HG02981 (cell line): ENCODE measurements around the gene HTR3A.

Source experiments
- ATAC-seq: cut with Tn5 transposase; IDR thresholded peaks from one replicate; pipeline ENCODE4 v1.9.1; 2021; ENCODE audit warnings: mild to moderate bottlenecking, moderate library complexity; ENCODE audit not compliant: unreplicated experiment

Gene HTR3A

DNA sequence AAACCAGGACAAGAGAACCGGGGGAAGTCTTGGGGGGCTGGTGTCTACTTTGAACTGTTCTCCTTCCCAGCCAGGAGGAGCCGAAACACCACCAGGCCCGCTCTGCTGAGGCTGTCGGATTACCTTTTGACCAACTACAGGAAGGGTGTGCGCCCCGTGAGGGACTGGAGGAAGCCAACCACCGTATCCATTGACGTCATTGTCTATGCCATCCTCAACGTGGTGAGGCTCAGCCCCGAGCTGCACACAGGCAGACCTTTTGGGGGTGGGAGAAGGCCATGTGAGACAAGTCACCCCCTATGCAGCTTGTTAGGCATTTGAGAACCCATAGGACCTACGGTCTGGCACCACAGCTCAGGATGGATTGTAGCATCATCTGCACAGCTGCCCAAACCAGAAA is 2.8 kb downstream of the HTR3A start:
- ATAC-seq: no peak

DNA sequence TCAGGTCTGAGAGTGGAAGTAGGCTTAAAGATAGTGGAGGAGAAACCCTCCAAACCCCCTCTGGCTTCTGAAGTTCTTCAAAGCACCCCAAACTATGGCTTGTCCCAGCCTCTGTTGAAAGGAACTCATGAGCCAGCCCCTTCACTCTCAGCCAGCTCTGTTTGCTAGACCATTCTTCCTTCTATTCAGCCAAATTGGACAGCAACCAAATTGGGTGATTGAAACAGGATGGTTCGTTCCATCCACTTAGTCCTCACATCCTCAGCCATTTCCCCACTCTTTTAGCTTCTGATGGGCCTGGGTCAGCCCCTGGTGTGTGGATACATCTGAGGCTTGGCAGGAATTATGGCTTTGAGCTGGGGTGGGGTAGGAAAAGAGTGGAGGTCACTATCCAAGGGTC is 4.5 kb downstream of the HTR3A start:
- no peak for ATAC-seq

DNA sequence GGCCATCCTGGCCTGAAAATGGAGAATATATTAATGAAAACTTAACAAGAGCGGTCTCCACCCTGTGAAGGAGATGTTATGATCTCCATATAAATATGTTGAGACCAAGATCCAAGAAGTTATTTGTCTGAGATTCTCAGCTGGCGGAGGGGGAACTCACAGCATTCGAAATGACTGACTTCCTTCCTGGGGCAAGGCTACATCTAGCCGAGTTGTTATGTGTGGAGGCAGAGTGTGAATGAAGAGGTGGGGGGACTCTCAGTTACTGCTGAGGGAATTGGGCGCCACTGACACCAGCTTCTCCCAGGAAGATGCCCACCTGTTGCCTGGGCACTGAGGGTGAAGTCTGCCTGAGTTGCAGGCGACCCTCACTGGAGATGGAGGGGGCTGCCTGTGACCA is 5.9 kb downstream of the HTR3A start:
- no peak for ATAC-seq

DNA sequence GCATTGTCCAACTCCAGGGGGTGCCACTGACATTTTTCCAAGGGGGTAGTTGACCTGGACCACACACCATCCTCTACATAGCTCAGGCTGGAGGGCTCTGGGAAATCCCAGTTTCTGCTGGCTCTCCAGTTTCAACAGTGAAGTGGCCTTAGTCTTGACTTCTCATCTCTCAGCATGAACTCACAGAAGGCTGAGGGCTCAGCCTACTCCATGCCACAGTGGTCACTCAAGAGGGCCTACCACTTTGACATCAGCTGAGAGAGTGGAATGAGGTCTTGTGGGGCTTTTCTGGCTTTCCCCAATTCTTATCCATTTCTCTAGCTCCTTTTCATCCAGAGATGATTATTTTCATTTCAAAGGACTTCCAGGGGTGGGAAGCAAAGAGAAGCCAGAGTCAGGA is 7.4 kb downstream of the HTR3A start:
- no peak for ATAC-seq

DNA sequence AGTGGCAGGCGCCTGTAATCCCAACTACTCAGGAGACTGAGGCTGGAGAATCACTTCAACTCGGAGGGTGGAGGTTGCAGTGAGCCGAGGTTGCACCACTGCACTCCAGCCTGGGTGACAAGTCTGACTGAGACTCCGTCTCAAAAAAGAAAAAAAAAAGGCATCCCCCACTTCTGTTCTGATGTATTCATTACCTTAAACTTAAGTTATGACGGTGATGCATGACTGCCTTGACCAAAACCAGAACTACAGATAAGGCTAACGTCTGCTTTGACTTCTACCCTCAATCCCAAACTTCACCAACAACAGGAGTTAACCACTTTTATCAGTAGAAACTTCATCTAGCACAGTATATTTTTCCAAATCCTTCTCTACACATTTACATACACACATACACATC is 9.9 kb downstream of the HTR3A start:
- ATAC-seq: no peak

DNA sequence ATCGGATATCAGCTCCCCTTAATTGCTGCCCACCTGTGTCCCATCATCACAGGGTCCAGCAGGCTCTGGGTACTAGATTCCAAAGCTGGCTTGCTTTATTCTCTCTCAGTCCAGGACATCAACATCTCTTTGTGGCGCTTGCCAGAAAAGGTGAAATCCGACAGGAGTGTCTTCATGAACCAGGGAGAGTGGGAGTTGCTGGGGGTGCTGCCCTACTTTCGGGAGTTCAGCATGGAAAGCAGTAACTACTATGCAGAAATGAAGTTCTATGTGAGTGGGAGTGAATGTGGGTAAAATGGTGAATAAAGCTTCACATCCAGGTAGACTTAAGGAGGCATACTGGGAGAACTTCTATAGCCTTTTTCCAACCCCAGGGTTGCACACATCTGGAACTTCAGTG is 11.0 kb downstream of the HTR3A start:
- no peak for ATAC-seq

DNA sequence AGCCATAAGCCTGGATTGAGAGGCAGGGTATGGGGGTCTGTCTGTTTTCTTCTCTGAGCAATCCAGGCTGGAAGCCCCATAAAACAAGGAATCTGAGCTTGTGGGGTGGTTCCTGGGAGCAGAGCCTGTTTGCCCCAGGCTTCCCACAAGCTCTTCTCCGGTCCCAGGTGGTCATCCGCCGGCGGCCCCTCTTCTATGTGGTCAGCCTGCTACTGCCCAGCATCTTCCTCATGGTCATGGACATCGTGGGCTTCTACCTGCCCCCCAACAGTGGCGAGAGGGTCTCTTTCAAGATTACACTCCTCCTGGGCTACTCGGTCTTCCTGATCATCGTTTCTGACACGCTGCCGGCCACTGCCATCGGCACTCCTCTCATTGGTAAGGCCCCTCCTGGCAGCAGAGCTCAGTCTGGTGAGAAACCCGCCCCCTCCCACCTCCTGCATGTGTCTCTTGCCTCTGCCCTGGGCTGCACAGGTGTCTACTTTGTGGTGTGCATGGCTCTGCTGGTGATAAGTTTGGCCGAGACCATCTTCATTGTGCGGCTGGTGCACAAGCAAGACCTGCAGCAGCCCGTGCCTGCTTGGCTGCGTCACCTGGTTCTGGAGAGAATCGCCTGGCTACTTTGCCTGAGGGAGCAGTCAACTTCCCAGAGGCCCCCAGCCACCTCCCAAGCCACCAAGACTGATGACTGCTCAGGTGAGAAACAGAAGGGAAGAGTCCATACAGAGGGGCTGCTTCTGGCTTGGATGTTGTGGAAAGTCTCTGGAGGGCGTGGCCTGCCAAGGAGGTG is 11.6 kb downstream of the HTR3A start:
- no peak for ATAC-seq

DNA sequence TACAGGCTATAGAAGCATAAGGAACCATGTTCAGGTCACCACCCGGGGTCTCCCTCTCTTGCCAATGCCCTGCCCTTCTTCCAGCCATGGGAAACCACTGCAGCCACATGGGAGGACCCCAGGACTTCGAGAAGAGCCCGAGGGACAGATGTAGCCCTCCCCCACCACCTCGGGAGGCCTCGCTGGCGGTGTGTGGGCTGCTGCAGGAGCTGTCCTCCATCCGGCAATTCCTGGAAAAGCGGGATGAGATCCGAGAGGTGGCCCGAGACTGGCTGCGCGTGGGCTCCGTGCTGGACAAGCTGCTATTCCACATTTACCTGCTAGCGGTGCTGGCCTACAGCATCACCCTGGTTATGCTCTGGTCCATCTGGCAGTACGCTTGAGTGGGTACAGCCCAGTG is 14.5 kb downstream of the HTR3A start:
- ATAC-seq: no peak

DNA sequence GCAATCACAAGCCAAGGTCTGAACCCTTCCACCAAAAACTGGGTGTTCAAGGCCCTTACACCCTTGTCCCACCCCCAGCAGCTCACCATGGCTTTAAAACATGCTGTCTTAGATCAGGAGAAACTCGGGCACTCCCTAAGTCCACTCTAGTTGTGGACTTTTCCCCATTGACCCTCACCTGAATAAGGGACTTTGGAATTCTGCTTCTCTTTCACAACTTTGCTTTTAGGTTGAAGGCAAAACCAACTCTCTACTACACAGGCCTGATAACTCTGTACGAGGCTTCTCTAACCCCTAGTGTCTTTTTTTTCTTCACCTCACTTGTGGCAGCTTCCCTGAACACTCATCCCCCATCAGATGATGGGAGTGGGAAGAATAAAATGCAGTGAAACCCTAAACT is 15.0 kb downstream of the HTR3A start:
- no peak for ATAC-seq

DNA sequence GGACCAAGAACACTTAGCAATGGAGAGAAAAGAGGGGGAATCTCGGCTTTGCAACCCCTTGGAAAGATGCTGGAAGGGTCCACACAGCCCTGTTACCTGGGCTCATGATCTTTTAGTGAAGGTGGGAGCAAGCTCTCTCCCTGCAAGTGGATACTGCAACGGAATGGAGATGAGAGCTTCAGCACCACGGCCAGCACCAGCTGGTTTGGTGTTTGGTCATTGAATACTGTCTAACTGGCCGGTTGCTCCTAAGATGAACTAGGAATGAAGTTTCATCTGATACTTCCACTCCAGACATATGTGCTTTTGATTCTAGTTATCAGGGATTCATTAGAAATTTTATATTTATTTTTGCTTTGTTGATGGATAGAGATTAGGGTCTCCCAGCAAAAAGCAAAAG is 16.3 kb downstream of the HTR3A start:
- no peak for ATAC-seq

DNA sequence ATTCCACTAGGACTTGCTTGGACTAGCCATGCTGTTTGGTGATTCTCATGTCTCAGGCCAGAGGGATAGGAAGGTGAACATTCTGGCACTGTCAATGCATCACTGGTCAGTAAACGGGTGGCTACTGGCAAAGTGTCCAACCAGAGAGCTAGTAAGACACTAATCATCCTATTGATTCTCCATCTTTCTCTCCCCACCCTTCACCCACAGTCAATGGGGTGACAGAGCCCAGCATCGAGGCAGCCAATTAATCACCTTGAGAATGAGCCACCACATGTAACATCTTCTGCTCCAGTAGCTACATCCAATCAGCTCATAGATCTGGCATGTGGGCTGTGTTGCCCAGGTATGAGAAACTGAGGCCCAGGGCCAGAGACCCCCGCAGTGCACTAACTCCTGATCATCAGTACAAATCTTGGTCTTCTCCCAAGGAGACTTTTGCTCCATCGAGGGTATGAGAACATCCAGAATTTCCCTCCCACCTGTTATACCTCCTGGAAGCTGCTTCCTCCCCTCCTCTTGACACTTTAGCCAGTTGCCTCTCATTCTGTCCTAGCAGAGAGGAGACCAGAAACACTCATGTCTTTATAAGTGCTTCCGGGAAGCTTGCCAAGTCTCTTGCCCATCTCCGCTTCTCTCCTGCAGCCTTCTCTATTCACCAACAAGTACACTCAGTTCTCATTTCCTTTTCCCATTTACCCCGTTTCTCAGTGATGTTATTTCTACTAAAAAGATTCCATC is 17.0 kb downstream of the HTR3A start:
- ATAC-seq: no peak

DNA sequence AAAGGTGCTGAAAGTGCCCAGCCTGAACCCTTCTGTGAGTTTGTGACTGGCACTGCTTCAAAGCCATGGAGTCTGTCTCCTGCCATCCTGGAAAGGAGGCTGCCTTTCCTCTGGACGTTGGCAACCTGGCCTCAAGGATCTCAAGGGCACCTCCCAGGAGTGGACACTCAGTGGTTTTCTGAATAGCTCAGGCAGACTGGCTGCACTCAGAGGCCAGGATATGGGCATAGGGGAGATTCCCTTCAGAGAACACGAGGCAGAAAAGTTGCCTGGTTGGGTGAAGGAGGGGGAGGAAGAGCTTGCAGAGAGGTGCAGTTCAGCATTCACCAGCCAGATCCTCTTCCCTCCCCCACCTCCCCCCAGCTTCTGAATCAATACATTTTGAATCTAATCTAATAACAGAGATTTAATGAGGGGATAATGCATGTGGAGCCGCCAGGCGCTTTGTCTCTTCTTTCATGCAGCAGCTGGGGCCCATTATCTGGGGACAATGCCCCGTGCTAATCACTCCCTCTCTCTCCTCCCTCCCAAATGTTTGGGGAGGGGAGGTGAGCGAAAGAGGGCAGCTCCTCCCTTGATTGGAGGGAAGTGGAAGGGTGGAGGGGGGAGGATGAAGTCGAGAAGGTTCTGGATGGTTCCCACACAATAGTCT is 17.7 kb downstream of the HTR3A start:
- no peak for ATAC-seq

DNA sequence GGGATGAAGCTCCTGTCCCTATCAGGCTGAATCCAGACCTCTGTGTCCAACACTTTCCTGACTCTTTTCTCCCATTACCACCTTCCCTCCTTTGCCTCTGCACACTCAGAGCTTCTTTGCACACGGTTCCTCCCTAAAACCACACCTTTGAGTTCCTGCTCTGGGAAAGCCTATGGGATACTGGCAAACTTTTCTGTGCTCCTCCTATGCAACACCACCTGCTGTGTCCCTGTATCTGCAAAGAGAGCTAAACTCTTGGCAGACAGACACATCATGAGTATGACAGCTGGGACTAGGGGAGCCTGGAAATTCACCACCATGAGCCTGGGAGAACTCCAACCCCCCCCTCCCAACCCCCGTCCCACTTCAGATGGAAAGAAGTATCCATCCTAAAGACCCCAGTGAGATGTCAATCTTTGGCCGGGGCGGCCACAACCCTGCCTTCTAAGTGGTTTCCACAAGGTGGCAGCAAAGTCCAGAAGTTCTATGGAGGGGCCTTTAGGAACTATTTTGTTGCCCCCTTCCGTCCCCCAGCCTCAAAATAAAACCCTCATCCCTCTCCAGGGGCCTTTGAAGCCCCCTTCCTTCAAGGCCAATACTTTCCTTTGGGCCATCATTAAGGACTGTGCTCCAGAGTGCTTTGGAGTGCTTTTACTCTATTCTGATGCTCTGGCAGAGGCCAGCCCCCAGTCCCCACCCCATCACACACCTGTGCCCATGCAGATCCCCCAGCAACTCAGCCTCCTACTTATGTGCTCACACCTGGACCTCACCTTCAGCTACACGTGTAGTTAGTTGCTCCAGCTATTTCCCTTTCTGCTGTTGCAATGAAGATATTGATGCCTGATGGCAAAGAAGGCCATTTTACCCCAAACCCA is 19.4 kb downstream of the HTR3A start:
- ATAC-seq: no peak

DNA sequence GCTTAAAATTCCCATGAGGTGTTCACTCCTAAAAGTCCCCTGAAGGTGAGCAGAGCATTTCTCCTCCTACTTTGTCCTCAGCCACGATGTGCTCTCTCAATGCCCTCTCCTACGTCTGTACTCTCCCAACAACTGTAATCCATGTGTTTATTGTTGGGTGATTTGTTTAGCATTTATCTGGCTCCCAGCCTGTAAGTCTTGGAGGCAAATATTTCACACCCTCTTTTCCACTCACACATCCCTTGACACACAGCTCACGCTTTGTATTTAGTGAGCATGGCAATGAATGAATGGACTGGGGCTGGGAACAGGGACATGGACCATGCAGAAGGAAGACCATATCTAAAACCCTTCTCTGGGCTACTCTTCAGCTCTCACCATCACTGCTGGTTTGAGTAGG is 22.6 kb downstream of the HTR3A start:
- no peak for ATAC-seq

DNA sequence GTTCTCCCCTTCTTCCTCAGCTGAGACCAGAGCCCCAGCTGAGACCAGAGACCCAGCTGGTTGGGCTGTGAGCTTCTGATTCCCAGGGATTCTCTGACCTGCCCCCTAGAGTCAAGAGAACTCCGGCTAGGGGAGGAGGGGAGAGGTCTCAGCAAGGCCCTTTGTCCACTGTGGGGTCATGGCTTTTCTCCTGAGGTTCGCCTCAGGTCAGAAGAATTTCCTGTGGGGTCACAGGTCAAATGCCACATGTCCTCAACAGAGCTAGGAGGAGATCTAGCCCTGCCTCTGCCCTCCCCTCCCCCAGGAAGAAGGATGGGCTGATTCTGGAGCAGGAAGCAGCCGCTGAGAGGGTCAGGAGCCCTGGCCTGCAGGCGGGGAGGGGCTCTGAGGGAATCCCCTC is 23.7 kb downstream of the HTR3A start:
- no peak for ATAC-seq

DNA sequence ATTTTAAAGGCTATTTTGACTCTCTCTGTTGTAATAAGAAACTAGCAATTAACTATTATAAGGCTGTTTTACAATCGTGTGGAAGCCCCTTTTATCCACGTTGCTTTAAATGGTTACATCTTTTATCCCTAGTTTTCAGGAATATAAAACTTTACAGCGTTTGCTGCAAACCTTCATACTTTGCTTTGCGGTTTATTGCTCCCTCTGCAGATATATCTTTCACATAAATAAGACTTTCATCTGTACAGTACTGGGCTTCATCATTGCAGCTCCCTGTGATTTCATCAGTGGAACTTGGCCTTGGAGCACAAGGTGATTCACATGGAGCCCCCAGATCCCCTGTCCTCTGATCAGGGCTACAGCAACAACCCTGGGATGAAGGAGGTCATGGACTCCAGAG is 25.6 kb downstream of the HTR3A start:
- ATAC-seq: no peak

DNA sequence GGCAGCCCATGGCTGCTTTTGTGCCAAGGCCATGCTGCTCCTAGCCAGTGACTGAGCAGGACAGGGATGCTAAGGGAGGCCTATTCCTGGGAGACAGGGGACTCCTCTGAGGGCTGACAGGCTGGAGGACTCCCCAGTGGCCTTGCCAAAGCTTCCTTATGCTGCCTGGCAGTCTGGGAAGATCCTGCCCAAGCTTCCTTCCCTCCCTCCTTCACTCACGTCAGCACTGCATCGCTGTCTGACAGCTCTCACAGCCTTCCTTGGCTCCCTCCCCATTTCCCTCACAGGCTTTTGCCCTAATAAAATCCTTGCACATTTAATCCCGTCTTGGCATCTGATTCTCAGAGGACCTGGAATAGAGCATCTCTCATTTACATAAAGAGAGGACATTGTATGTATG is 26.5 kb downstream of the HTR3A start:
- ATAC-seq: no peak

DNA sequence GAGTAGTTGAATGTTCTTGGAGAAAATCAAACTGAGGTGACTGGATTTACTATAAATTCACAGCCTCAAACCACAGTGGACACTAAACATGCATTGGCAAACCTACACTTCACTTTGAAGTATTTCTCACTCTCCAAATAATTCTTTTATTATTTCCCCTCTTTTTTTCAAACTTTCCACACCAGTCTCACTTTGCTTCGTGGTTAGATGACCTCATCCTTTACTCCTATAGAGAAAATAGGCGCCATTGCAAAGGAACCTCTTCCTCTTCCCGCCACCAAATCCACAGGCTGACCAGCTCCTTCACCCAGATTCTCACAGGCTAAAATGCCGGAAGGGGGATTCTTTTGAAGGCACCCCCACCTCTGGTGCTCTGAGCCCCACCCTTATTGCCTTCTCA is 33.4 kb downstream of the HTR3A start:
- no peak for ATAC-seq

DNA sequence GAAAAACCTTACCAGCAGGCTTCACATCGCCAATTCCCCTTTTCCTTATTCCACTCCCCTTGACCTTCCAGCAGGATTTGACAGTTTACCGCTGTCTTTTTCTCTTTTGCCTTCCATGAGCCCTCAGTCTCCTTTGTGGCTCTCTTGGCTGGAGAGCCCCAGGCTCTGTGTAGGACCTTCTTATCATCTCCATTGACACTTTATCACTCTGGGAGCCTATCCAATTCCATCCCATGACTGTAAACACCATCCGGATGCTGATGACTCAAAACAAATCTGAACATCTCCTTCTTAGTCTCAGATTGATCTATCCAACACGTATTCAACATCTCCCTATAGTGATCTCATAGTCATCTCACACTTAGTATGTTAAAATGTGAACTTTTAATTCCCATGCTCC is 36.0 kb downstream of the HTR3A start:
- ATAC-seq: no peak

DNA sequence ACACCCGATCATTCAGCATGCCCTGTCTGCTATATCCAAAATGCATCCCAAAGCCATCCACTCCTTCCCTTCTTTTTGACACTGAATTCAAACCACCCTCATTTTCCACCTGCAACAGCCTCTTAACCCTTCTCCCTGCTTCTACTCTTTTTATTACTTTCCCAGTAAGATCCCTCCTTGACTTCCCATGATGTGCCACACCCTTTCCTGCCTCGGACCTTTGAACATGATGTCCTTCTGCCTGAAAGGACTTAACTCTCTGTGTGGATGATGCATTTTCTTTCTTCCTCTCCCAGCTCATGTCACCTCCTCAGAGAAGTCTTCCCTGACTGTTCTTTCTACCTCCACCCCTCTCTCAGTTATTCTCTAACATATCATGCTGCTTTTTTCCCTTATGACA is 36.5 kb downstream of the HTR3A start:
- ATAC-seq: no peak

DNA sequence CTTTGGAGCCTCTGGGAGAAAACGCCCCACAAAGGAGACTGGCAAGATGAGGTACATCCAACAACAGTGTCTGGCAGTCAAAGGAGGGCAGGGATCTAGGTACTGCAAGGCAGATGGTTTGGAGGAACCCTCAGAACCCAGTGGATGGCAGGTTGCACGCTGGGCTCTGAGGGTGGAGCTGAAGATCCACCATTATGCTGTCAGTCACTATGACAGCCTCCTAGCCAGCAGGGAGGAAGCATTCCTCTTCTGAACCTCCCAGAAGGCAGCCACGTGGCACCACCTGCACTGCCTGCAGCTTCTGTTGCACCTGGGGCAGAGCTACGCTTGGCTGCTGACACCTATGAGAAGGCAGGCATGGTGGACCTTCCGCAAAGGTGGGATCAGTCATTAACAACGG is 40.2 kb downstream of the HTR3A start:
- no peak for ATAC-seq
